ENCODE data around the gene ELOVL2.
"Not testable (repeated sequence)": the region's sequence is repeated elsewhere in the genome, so short reads cannot be mapped to it uniquely, and the experiment has no call there.

Gene ELOVL2

GRCh38 chr6:11043961-11044711, at the start of gene ELOVL2:
Gene ELOVL2, minus strand, starts transcription at chr6:11044305. Its CDS starts 75 bp downstream, at chr6:11044230.
- peak; percentile 62 for DNase-seq (ENCODE audit: low read depth)

DNA sequence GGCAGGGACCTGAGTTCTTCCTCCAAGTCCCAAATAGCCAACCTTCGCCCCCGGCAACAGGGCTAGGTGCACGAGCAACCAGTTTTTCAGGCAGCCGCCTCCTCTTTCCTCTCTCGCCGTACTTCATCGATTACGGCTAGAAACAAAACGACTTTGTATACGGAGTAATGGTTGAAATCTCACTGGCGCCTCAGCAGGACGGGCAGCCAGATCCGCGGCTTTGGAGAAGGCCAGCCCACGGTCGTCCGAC, 49.2 kb upstream of the ELOVL2 start:
- no peak for DNase-seq (ENCODE audit: low read depth)

- no peak for DNase-seq (ENCODE audit: low read depth)
Observed at GRCh38 chr6:11092668-11093375, 48.7 kb upstream of the ELOVL2 start.

- not testable (repeated sequence) for DNase-seq (ENCODE audit: low read depth)
Observed at GRCh38 chr6:11091141-11091540, 47.0 kb upstream of the ELOVL2 start.

DNA sequence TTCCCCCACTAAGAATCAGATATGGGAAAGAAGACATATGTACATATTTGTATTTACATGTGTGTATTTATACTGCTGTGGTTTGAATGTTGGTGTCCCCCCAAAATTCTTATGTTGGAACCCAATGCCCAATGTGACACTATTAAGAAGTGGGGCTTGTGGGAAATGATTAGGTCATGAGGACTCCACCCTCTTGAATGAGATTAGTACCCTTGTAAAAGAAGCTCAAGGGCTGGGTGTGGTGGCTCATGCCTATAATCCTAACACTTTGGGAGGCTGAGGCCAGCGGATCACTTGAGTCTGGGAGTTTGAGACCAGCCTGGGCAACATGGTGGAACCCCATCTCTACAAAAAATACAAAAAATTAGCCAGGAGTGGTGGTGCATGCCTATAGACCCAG, 45.6 kb upstream of the ELOVL2 start:
- DNase-seq (ENCODE audit: low read depth), result no peak

GRCh38 chr6:11087141-11087812, 43.2 kb upstream of the ELOVL2 start:
- DNase-seq (ENCODE audit: low read depth), result not testable (repeated sequence)

- peak; percentile 38 for DNase-seq (ENCODE audit: low read depth)
Observed at GRCh38 chr6:11085758-11086435, 41.8 kb upstream of the ELOVL2 start.

GRCh38 chr6:11083956-11084355, 39.9 kb upstream of the ELOVL2 start:
- no peak for DNase-seq (ENCODE audit: low read depth)

DNA sequence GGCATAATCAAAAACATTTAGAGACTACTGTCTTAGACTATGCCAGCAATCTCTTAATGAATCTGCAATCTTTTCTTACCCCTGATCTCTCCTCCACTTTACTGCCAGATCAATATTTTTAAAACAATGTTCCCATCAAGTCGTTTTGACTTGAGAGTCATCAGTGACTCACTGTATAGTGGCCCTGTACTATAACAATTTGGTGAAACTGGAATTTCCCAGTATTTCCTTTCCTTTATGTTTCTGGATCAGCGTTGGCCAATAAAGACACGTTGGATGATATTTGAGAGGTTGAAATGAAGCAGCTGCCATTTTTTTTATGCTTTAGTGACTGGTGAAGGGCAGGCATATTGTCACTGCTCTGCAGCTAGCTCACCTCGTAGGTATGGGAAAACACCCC, 39.4 kb upstream of the ELOVL2 start:
- peak; percentile 74 for DNase-seq (ENCODE audit: low read depth)

- DNase-seq (ENCODE audit: low read depth), result no peak
Observed at GRCh38 chr6:11080296-11080695, 36.2 kb upstream of the ELOVL2 start.

DNA sequence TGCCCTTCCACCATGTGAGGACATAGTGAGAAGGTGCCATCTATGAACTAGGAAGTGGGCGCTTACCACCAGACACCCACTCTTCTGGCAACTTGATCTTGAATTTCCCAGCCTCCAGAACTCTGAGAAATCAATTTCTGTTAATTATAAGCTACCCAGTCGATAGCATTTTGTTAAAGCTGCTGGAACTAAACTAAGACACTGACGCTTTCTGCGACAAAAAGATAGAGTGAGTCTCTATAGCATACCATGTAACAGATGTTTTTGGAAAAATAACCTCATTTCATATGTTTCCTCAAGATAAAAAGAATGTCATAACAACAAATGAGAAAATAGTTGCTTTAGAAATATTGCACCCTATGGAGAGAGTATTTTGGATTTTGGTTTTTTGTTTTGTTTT, 34.2 kb upstream of the ELOVL2 start:
- DNase-seq (ENCODE audit: low read depth), result no peak

DNA sequence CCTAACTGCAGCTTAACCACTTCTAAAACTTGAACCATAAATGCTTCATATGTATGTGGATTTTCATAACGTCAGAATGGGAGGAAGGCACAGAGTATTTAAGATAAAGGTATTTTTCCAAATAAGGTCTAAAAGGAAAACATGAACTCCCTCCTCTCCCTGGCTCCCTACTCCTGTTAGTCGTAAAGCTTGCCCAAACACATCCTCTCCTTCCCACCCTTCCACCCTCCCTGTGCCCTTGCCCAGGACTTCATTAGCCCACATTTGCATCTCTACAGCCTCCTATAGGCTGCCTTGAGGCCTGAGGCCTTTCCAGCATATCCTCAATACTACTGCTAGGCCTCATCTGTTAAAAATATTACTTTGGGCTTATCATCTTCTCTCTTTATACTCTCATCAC, 32.4 kb upstream of the ELOVL2 start:
- no peak for DNase-seq (ENCODE audit: low read depth)

DNA sequence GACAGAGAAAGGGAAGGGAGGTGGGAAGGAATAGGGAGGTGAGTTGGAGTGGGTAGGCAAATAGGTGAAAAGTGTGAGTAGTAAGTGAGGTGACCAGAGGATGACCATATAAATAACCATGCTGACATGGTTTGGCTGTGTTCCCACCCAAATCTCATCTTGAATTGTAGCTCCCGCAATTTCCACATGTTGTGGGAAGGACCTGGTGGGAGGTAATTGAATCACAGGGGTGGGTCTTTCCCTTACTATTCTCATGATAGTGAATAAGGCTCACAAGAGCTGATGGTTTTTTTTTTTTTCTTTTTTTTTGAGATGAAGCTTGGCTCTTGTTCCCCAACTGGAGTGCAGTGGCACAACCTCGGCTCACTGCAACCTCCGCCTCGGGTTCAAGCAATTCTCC, 28.0 kb upstream of the ELOVL2 start:
- DNase-seq (ENCODE audit: low read depth), result no peak

GRCh38 chr6:11069760-11070159, 25.7 kb upstream of the ELOVL2 start:
- DNase-seq (ENCODE audit: low read depth), result peak; percentile 27

DNA sequence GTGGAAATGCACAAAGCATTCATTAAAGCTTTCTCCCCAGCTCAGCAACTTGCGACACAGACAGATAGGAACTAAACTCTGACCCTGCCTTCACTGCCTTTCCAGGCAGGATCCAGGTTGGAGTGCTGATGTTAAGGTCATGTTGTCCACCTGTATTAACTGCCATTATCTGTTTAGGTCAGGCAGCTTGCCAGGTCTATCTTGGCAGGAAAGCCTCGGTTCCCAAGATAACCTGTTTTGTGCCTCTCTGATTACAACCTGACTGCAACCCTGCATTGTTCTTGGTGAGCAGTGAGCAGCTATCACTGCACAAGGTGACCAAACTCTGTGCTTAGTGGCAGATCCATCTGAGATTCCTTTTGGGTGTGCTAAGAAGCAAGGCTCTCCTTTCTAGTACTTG, 23.2 kb upstream of the ELOVL2 start:
- no peak for DNase-seq (ENCODE audit: low read depth)

DNA sequence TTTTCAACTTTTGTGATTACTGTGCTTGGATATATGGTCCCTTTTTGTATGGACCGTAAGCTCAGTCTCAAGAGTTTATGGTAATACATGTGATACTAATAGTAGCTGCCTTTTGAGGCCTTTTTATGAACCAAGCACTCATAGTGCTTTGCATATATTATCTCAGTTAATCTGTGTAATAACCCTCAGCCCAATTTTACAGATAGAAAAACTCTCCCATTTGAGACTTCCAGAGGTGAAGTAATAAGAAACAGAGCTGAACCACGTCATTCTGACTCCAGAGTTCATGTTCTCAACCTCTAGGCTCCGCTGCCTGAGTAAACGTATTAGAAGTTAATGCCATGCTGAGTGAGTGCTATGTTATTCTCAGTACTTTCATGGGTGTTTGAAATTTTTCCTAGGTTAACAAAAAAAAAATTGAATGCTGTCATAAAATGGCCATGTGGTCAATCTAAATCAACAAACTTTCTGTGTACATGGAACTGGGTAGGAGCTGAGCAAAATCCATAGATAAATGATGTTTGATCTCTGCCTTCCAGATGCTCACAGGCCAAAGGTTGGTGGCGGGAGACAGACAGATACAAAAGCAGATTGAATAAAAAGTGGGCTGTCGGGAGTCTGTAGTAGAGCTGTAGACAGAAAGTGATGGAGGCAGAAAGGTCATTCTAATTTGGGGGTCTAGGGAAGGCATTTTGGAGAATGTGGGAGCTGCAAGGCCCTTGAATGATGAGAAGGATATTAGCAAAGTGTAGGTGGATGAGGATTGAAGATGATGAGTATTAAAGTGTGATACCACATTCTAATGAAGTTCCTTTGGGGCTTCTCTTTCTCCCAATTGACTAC, 22.6 kb upstream of the ELOVL2 start:
- DNase-seq (ENCODE audit: low read depth), result no peak

- DNase-seq (ENCODE audit: low read depth), result no peak
Observed at GRCh38 chr6:11065436-11066202, 21.5 kb upstream of the ELOVL2 start.

- no peak for DNase-seq (ENCODE audit: low read depth)
Observed at GRCh38 chr6:11064836-11065235, 20.7 kb upstream of the ELOVL2 start.

GRCh38 chr6:11062715-11063114, 18.6 kb upstream of the ELOVL2 start:
- DNase-seq (ENCODE audit: low read depth), result no peak

- DNase-seq (ENCODE audit: low read depth), result no peak
Observed at GRCh38 chr6:11062083-11062482, 18.0 kb upstream of the ELOVL2 start.

- DNase-seq (ENCODE audit: low read depth), result no peak
Observed at GRCh38 chr6:11058406-11058805, 14.3 kb upstream of the ELOVL2 start.
